ENCODE data around the gene NR2F1-AS1.
"Not testable (repeated sequence)": the region's sequence is repeated elsewhere in the genome, so short reads cannot be mapped to it uniquely, and the experiment has no call there.

Gene NR2F1-AS1

GRCh38 chr5:93575461-93576414 lies 5.3 kb downstream of the NR2F1-AS1 start:
- DNase-seq = no peak

DNA sequence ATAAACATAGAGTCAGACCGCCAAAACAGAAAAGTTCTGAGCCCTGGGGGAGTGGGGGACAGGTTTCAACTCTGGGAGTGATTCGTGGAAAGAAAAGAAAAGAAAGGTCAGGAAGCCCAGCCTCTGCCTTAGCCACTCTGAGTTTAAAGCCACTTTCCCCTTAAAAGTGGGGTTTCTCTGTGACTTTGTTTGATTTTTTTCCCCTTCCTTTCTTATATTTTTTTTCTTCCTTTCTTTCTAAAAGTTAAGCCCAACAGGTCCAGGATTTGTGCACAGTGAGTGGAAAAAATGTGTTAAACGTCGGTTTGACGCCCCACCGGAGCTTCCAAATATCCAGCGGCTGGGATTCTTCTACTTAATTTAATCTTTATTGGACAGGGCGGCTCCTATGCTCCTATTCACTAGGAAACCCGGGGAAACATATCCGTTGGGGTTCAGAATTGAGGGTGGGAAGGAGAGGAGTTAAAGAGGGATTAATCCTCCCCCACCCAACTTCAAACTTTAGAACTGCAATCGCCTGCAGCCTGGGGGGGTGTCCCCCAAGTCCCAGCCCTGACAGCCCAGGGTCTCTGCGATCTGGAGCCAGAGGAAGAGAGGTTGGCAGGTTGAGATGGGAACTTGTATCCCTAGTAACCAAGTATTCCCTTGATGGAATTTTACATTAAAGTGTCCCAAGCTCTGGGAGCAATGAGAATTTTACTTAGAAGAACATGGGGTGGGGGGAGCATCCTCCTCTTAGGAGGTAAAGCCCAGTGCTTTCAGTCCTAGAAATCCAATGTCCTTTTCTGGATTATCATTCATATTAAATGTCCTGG lies 6.3 kb downstream of the NR2F1-AS1 start:
- no peak for DNase-seq

DNA sequence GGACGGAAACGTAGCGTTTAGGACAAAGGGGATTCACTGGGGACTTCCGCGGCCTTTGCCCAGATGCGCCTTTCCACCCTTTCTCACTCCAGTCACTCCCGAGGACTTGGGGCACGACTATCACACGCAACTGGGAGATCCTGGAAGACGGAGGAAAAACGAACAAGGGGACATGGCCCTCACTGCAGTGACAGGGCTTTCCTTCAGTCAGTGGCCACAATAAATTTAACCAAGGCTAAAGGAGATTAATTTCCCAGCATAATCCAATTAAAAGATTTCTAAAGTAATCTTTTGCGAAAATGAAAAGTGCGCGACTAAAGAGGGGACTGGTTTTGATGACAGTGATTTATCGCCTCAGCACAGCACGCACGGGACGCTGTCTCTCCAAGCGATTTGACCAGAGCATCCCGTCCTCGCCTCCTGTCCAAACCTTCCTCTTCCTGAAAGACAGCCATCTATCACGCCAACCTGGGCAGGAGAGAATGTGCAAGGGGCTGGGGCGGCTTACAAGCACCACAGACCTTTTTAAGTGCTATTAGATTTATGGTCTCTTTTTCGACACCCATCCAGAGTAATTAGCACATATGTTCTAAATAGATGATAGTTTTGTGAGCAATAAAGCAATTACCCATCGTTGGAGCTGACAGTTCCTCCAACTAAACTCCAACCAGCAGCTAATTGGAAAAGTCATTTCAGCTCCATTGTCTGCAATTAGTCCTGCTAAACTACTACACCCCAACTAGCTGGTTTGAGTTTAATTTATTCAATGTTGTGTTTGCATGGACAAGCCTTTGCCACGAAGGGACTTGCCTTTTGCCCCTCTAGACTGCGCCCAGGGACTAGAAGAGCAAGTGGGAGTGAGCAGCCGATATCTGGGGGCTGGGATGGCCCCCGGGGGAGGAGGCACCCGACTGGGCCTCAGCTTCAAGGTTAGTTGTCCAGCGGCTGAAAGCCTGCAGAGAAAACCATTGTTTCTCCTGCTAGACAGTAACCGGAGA lies 7.4 kb downstream of the NR2F1-AS1 start:
- no peak for DNase-seq

GRCh38 chr5:93572608-93573353 lies 8.2 kb downstream of the NR2F1-AS1 start:
- DNase-seq = no peak

DNA sequence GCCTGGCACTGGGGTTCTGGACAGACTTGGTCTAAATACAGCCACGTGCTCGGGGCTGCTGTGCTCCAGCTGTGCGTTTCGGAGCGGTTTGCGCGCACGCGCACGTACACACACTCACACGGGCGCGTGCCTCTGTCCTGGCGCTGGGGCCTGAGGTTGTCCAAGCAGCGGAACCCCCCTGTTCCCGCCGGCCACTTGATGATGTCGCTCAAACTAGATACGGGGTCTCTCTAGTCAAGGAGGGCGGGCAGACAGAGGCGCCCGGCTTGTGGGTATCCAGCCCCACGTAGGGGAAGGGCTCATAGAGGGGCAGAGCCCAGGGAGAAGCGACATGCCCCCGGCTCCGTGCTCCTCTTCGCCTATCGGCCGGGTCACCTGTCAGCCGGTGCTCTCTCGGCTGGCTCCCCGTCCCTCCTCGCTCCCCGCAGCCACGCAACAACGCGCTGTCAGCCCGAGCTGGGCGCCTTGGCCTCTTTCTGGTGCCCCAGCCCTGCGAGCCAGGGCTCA lies 8.9 kb downstream of the NR2F1-AS1 start:
- no peak for DNase-seq

- DNase-seq = no peak
These were observed 9.7 kb downstream of the NR2F1-AS1 start for GRCh38 chr5:93571114-93571949.

DNA sequence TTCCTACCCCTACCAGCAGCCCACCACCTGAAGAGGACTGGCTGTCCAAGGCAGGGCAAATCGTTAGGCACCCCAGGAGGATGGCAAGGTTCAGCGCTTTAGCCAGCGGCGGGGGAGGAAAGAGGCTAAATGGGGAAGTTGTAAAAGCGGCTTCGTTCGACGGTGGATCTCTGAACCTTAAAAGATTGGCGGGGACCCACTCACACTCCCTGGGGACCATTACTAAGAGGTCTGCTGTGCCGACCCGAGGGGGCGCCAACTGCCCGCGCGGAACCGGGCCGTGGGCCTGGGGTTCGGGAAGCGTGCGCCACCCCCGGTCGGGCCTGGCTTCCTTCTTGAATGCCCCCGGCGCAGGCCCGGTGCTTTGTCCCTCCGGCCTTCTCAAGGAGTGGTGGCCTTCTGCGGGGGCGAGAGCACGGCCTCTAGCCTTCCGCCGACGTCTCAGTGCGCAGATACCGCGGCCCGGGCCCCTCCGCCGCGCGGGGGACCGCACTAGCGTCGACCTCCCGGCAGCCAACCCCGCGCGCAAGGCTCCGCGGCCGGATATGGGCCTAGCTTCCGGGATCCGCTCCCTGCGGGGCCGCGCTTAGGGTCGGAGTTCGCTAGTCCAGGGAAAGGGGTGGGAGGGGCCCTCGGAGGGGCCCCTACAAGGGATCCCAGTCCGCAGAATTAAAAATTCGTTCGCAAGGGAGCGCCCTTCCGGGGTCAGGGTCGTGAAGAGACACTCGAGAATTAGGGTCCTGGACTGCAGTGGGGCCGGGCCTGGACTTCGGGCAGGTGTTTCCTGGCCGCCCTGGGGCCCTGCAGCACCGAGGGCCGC lies 10.5 kb downstream of the NR2F1-AS1 start:
- DNase-seq = no peak

GRCh38 chr5:93569300-93570160 lies 11.5 kb downstream of the NR2F1-AS1 start:
- DNase-seq = no peak

- DNase-seq = no peak
These were observed 13.6 kb downstream of the NR2F1-AS1 start for GRCh38 chr5:93567424-93567823.

DNA sequence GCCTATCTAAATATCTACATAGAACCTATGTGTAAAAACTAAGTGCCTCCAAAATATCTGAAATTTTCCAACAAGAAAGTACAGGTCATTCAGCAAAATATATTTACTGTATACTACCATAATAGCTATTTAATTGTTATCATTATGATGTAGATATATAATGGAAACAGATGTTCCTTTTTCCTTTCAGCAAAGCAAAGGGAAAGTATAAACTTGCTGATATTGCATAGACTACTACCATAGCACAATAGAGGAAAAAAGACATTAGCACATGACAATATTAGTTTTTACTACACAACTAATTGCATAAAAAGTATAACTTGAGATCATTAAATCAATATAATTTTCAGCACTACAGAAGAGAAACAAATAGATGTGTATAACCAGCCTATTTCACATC lies 14.9 kb downstream of the NR2F1-AS1 start:
- DNase-seq = no peak

- no peak for DNase-seq
These were observed 23.9 kb downstream of the NR2F1-AS1 start for GRCh38 chr5:93557021-93557604.

GRCh38 chr5:93549594-93549993 lies 31.4 kb downstream of the NR2F1-AS1 start:
- not testable (repeated sequence) for DNase-seq

GRCh38 chr5:93545872-93546271 lies 35.1 kb downstream of the NR2F1-AS1 start:
- no peak for DNase-seq

GRCh38 chr5:93532370-93532769 lies 48.6 kb downstream of the NR2F1-AS1 start:
- DNase-seq = no peak

DNA sequence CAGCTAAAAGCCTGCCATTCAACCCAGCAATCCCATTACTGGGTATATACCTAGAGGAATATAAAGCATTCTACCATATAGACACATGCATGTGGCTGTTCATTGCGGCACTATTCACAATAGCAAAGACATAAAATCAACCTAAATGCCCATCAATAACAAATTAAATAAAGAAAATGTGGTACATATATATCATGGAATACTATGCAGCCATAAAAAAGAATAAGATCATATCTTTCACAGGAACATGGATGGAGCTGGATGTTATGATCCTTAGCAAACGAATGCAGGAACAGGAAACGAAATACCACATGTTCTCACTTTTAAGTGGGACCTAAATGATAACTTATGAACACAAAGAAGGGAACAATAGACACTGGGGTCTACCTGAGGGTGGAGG lies 59.2 kb downstream of the NR2F1-AS1 start:
- not testable (repeated sequence) for DNase-seq

- no peak for DNase-seq
These were observed 61.3 kb downstream of the NR2F1-AS1 start for GRCh38 chr5:93519740-93520139.

- DNase-seq = no peak
These were observed 63.2 kb downstream of the NR2F1-AS1 start for GRCh38 chr5:93517828-93518227.

DNA sequence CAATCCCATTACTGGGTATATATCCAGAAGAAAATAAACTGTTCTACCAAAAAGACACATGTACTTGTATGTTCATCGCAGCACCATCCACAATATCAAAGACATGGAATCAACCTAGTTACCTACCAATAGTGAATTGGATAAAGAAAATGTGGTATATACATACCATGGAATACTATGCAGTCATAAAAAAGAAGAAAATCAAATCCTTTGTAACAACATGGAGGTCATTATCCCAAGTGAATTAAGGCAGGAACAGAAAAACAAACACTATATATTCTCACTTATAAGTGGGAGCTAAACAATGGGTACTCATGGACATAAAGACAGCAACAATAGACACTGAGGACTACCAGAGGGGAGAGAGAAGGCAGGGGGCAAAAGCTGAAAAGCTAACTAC lies 67.7 kb downstream of the NR2F1-AS1 start:
- no peak for DNase-seq
